Natural killer cell (primary cell): ENCODE measurements around the gene SMARCB1. TPM values are rescaled to one million over a fixed set of nuclear protein-coding genes. Genes with fewer than 3 reads are reported as not detected.

Source experiments
- ATAC-seq, 3 donors: fragments of 150-1000 bp in 2 of 3; fragments of 200-7000 bp in 1 of 3; cut with Tn5 transposase; 1 replicate in 1 of 3; 2 replicates in 2 of 3; pipeline ENCODE4 v1.10.0; 2021; ENCODE audit warnings: mild to moderate bottlenecking in 2 of 3, moderate library complexity in 2 of 3
- DNase-seq, 2 donors: peaks; one replicate each; pipeline versions ENCODE4 v3.0.0 to v3.0.0-alpha.2; 2013 to 2021; ENCODE audit warnings: mixed read lengths in 1 of 2
- H3K27ac ChIP-seq: one replicate; pipeline ENCODE4 v1.5.1; 2013; ENCODE audit warnings: mild to moderate bottlenecking, low read length
- H3K27me3 ChIP-seq: one replicate; pipeline ENCODE4 v1.6.1; 2013; ENCODE audit warnings: low read length; ENCODE audit not compliant: control insufficient read depth, insufficient read depth
- H3K36me3 ChIP-seq: one replicate; pipeline ENCODE4 v1.6.1; 2013; ENCODE audit warnings: low read length; ENCODE audit not compliant: control insufficient read depth, insufficient read depth
- H3K4me1 ChIP-seq: one replicate; pipeline ENCODE4 v1.6.1; 2013; ENCODE audit warnings: low read length; ENCODE audit not compliant: control insufficient read depth, insufficient read depth
- H3K4me3 ChIP-seq: one replicate; pipeline ENCODE4 v1.5.1; 2013; ENCODE audit warnings: low read length
- H3K9me3 ChIP-seq: one replicate; pipeline ENCODE4 v1.6.1; 2013; ENCODE audit warnings: low read length; ENCODE audit not compliant: control insufficient read depth, insufficient read depth
- H3K27ac Mint-ChIP-seq, 2 donors: one replicate each; pipeline ENCODE4 v1.8.0; 2022; ENCODE audit warnings: mild to moderate bottlenecking in 2 of 2, mixed read lengths in 2 of 2, moderate library complexity in 1 of 2
- H3K27me3 Mint-ChIP-seq, 2 donors: one replicate each; pipeline ENCODE4 v1.8.0; 2022; ENCODE audit warnings: low read depth in 2 of 2, mixed read lengths in 2 of 2
- H3K36me3 Mint-ChIP-seq: one replicate; pipeline ENCODE4 v1.8.0; 2022; ENCODE audit warnings: mixed read lengths
- H3K4me1 Mint-ChIP-seq, 2 donors: one replicate each; pipeline ENCODE4 v1.8.0; 2022; ENCODE audit warnings: mixed read lengths in 2 of 2
- H3K4me3 Mint-ChIP-seq: one replicate; pipeline ENCODE4 v1.8.0; 2022; ENCODE audit warnings: mild to moderate bottlenecking, moderate library complexity, mixed read lengths
- H3K9me3 Mint-ChIP-seq, 2 donors: one replicate each; pipeline ENCODE4 v1.8.0; 2022; ENCODE audit warnings: mixed read lengths in 2 of 2
- WGBS: methylation state at CpG from one replicate; pipeline ENCODE4 v1.1.7; 2013; ENCODE audit warnings: missing lambda C conversion rate; ENCODE audit not compliant: insufficient coverage; 5-methylcytosine and 5-hydroxymethylcytosine counted together
- intact Hi-C: fragments of 100-400 bp; cut with micrococcal nuclease; formaldehyde crosslinking; loops from one replicate; pipeline ENCODE4 v1.14.2; 2022
- total RNA-seq, 4 donors: library from RNA; stranded (reverse); fragments of 120-200 nt in 1 of 4; gene quantifications; one replicate each; pipeline versions ENCODE4 v1.2.3 to v1.2.4, GENCODE V29; 2013 to 2022
- TF ChIP-seq, protein P1 (sequence below): fragments of 200-600 bp; IDR thresholded peaks from one replicate; pipeline ENCODE4 v1.8.0; 2022; ENCODE audit warnings: antibody characterized with exemption

Gene SMARCB1
- total RNA-seq, 3 donors from 2014 or later (not counting 1 experiment from before 2014, with no cell fraction given) = 56.3 to 76.9 (median 69.8) TPM

DNA sequence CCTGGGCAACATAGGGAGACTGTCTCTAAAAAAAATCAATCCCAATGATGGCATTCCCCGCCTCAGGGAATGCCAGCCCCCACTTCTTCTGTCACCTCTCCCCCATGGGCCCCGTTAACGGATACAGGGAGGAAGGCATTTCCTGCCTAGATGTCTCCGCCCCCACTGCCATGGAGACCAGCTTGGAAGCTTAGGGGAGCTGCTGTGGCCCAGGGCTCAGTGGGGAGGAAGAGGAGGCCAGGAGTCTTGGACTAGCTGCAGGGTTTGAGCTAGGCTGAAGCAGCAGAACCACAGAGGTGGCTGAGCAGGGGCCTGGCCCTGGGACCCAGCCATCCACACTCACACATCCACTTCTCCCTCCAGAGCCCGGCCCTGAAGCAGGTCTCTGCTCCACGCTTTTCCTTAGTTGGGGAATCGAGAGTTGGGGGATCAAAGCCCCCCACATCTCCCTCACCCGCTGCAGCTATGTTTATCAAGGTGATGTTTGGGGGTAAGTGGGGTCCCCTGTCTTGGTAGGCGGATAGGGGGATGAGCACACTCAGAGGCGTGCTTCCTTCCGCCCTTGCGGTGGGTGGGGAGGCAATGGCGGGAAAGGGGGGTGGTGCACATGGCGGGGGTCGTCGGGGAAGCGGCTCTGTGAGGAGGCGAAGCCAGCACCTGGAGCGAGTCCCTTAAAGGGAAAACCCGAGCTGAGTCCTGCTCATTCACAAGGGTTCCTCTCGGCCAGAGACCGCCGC lies 23.8 kb upstream of the SMARCB1 start, which contains the start of gene C22orf15:
TSS of gene C22orf15 (plus strand) at position 149 of the 737 bp plus-strand sequence. CDS start at position 466, 317 bp downstream.
- peaks cover 16 to 36% of the 10 kb centered on the region in 2 donors for H3K4me1 Mint-ChIP-seq
- H3K27me3 Mint-ChIP-seq = no peaks in the 10 kb centered on the region
- Histone ChIP-seq H3K27me3 (no peaks in the 10 kb centered on the region), H3K4me3 (peak within 1 kb of the TSS; percentile 18), H3K27ac (no peak within 1 kb of the TSS), H3K9me3 (no peaks in the 10 kb centered on the region), H3K4me1 (peaks cover 51% of the 10 kb centered on the region), H3K36me3 (no peaks in the 10 kb centered on the region)
- peak within 1 kb of the TSS in 1 of 2 donors; percentile 71 for H3K27ac Mint-ChIP-seq
- H3K4me3 Mint-ChIP-seq = peak within 1 kb of the TSS; percentile 71
- no peaks in the 10 kb centered on the region for H3K9me3 Mint-ChIP-seq
- DNase-seq = peak in 1 of 2 donors; percentile 43
- no peaks in the 10 kb centered on the region for H3K36me3 Mint-ChIP-seq
- TF ChIP-seq, protein P1, sequence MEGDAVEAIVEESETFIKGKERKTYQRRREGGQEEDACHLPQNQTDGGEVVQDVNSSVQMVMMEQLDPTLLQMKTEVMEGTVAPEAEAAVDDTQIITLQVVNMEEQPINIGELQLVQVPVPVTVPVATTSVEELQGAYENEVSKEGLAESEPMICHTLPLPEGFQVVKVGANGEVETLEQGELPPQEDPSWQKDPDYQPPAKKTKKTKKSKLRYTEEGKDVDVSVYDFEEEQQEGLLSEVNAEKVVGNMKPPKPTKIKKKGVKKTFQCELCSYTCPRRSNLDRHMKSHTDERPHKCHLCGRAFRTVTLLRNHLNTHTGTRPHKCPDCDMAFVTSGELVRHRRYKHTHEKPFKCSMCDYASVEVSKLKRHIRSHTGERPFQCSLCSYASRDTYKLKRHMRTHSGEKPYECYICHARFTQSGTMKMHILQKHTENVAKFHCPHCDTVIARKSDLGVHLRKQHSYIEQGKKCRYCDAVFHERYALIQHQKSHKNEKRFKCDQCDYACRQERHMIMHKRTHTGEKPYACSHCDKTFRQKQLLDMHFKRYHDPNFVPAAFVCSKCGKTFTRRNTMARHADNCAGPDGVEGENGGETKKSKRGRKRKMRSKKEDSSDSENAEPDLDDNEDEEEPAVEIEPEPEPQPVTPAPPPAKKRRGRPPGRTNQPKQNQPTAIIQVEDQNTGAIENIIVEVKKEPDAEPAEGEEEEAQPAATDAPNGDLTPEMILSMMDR = no peak
- WGBS = 25% methylated on average over 20 of the region's 23 CpGs
- peak in 2 of 3 donors; percentile 5 to 16 for ATAC-seq
- intact Hi-C loops = no loop called here

DNA sequence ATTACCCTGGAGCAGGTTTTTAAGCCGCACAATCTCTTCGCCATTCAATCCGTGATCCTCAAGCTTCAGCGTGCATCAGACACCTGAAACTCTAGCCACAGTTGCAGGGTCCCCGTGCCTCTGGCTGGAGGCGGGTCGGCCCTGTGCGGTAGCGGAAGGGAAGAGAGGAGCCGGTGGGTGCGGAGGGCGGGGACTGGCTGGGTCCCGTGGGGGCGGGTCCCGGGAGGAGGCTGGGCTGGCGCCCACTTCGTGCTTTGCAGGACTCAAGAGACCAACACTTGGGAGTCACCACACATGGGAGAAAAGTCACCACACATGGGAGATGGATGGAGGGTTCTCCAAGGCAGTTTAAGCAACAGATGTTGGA lies 23.2 kb upstream of the SMARCB1 start:
- peak; percentile 41 to 48 (median 45) for ATAC-seq
- no peaks in the 10 kb centered on the region for H3K9me3 ChIP-seq
- H3K4me1 Mint-ChIP-seq = peaks cover 16 to 40% of the 10 kb centered on the region in 2 donors
- TF ChIP-seq, protein P1 = no peak
- no peaks in the 10 kb centered on the region for H3K9me3 Mint-ChIP-seq
- peak overlapping the region in 1 of 2 donors; percentile 71 for H3K27ac Mint-ChIP-seq
- no peaks in the 10 kb centered on the region for H3K27me3 ChIP-seq
- peak overlapping the region; percentile 71 for H3K4me3 Mint-ChIP-seq
- H3K4me3 ChIP-seq = peak overlapping the region; percentile 18
- H3K36me3 Mint-ChIP-seq = no peaks in the 10 kb centered on the region
- H3K27me3 Mint-ChIP-seq = no peaks in the 10 kb centered on the region
- H3K27ac ChIP-seq = no peak overlapping the region
- H3K36me3 ChIP-seq = no peaks in the 10 kb centered on the region
- WGBS = 30% methylated on average over 17 of the region's 17 CpGs
- intact Hi-C loops = no loop called here
- peak; percentile 40 to 58 for DNase-seq
- H3K4me1 ChIP-seq = peaks cover 56% of the 10 kb centered on the region

DNA sequence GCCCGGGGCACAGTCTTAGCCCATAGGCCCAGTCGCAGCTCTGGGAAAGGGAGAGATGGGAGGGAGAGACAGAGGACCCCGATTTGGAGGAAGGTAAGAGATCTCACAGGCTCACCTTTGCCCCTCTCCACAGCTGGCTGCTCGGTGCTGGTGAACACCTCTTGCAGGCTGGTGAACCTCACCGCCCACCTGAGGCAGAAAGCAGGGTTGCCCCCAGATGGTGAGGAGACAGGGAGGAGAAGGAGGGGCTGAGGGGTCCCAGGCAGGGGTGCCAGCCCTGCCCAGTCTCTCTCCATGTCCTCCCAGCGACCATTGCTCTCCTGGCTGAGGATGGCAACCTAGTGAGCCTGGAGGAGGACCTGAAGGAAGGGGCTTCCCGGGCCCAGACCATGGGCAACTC lies 22.8 kb upstream of the SMARCB1 start:
- 69% methylated on average over 7 of the region's 7 CpGs for WGBS
- Mint-ChIP-seq H3K4me3 (peak overlapping the region; percentile 71), H3K9me3 (no peaks in the 10 kb centered on the region), H3K4me1 (peaks cover 16 to 40% of the 10 kb centered on the region in 2 donors), H3K27ac (peak overlapping the region in 1 of 2 donors; percentile 71), H3K36me3 (no peaks in the 10 kb centered on the region), H3K27me3 (no peaks in the 10 kb centered on the region)
- Histone ChIP-seq H3K27me3 (no peaks in the 10 kb centered on the region), H3K9me3 (no peaks in the 10 kb centered on the region), H3K4me1 (peaks cover 58% of the 10 kb centered on the region), H3K36me3 (no peaks in the 10 kb centered on the region), H3K4me3 (no peak overlapping the region), H3K27ac (no peak overlapping the region)
- DNase-seq (no peak), ATAC-seq (no peak)
- TF ChIP-seq, protein P1 = no peak
- intact Hi-C loops = no loop called here
